HFFc6 (cell line): Measurements from ENCODE around the gene COQ6. TPM values are rescaled to one million over a fixed set of nuclear protein-coding genes. Genes with fewer than 3 reads are reported as not detected.
A peak's percentile ranks its signal among the peaks of the same experiment; 100 is the strongest.
"Not testable (repeated sequence)": the region's sequence is repeated elsewhere in the genome, so short reads cannot be mapped to it uniquely, and the experiment has no call there.

Source experiments
- DNase-seq: peaks from one replicate; pipeline ENCODE4 v3.0.0-alpha.2; 2018
- H3K27ac Mint-ChIP-seq: 2 replicates; pipeline ENCODE4 v1.8.0; 2020; ENCODE audit warnings: mild to moderate bottlenecking, mixed read lengths
- H3K27me3 Mint-ChIP-seq: 2 replicates; pipeline ENCODE4 v1.8.0; 2021; ENCODE audit warnings: mild to moderate bottlenecking, moderate library complexity, mixed read lengths; ENCODE audit not compliant: insufficient read depth
- H3K36me3 Mint-ChIP-seq: 2 replicates; pipeline ENCODE4 v1.8.0; 2021; ENCODE audit warnings: low read depth, mixed read lengths
- H3K4me1 Mint-ChIP-seq: 2 replicates; pipeline ENCODE4 v1.8.0; 2020; ENCODE audit warnings: low read depth, mixed read lengths
- H3K4me3 Mint-ChIP-seq: 2 replicates; pipeline ENCODE4 v1.8.0; 2020; ENCODE audit warnings: mild to moderate bottlenecking, moderate library complexity, mixed read lengths
- H3K9me3 Mint-ChIP-seq: 2 replicates; pipeline ENCODE4 v1.8.0; 2020; ENCODE audit warnings: mild to moderate bottlenecking, mixed read lengths
- total RNA-seq, 6 experiments: library from RNA; stranded (reverse); fragmentation: NEBNext Ultra II Directional; extraction: Animal tissue kit (Norgen Biotek cat#: 25700); gene quantifications; 2 replicates in 1 of 6; 3 replicates in 5 of 6; pipeline ENCODE4 v1.2.3, GENCODE V29; 2021
- TF ChIP-seq, protein P1 (sequence below): fragments of 200-600 bp; sonication (generic); IDR thresholded peaks from 2 replicates; pipeline ENCODE4 v1.5.0; 2021; ENCODE audit warnings: antibody characterized with exemption, mild to moderate bottlenecking

The COQ6 gene
- total RNA-seq, 6 experiments from 2014 or later = 17.8 to 22.1 (median 20.7) TPM

- Mint-ChIP-seq H3K4me1 (peaks cover 17% of the 10 kb centered on the region), H3K27ac (peak overlapping the region; percentile 43; the same call in 1 of the 2 replicates), H3K9me3 (no peaks in the 10 kb centered on the region), H3K4me3 (no peak overlapping the region), H3K27me3 (no peaks in the 10 kb centered on the region; the same call in 1 of the 2 replicates), H3K36me3 (no peaks in the 10 kb centered on the region)
- DNase-seq = peak; percentile 7
- TF ChIP-seq, protein P1, sequence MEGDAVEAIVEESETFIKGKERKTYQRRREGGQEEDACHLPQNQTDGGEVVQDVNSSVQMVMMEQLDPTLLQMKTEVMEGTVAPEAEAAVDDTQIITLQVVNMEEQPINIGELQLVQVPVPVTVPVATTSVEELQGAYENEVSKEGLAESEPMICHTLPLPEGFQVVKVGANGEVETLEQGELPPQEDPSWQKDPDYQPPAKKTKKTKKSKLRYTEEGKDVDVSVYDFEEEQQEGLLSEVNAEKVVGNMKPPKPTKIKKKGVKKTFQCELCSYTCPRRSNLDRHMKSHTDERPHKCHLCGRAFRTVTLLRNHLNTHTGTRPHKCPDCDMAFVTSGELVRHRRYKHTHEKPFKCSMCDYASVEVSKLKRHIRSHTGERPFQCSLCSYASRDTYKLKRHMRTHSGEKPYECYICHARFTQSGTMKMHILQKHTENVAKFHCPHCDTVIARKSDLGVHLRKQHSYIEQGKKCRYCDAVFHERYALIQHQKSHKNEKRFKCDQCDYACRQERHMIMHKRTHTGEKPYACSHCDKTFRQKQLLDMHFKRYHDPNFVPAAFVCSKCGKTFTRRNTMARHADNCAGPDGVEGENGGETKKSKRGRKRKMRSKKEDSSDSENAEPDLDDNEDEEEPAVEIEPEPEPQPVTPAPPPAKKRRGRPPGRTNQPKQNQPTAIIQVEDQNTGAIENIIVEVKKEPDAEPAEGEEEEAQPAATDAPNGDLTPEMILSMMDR = no peak
These were observed 27.8 kb downstream of the COQ6 start for GRCh38 chr14:73977896-73978295.

GRCh38 chr14:73988065-73988464 lies 38.0 kb downstream of the COQ6 start:
- Mint-ChIP-seq H3K27me3 (no peaks in the 10 kb centered on the region), H3K9me3 (no peaks in the 10 kb centered on the region), H3K4me1 (no peaks in the 10 kb centered on the region), H3K4me3 (no peak overlapping the region), H3K36me3 (peaks cover 15% of the 10 kb centered on the region; the same call in 1 of the 2 replicates), H3K27ac (no peak overlapping the region)
- TF ChIP-seq, protein P1 = no peak
- DNase-seq = no peak

GRCh38 chr14:73988656-73989055 lies 38.6 kb downstream of the COQ6 start:
- not testable (repeated sequence) for H3K4me3 Mint-ChIP-seq, DNase-seq, H3K9me3 Mint-ChIP-seq, H3K4me1 Mint-ChIP-seq, H3K27me3 Mint-ChIP-seq, H3K27ac Mint-ChIP-seq
- peaks cover 15% of the 10 kb centered on the region; the same call in 1 of the 2 replicates for H3K36me3 Mint-ChIP-seq

- no peak for DNase-seq
These were observed 41.0 kb downstream of the COQ6 start for GRCh38 chr14:73991092-73991491.

GRCh38 chr14:73994926-73995325 lies 44.8 kb downstream of the COQ6 start:
- H3K27ac Mint-ChIP-seq, DNase-seq, H3K27me3 Mint-ChIP-seq, H3K36me3 Mint-ChIP-seq, H3K9me3 Mint-ChIP-seq, H3K4me3 Mint-ChIP-seq, H3K4me1 Mint-ChIP-seq: not testable (repeated sequence)

More at GRCh38 chr14:73991092-73991491, 41.0 kb downstream of the COQ6 start:
- H3K4me1 Mint-ChIP-seq = no peaks in the 10 kb centered on the region
- no peaks in the 10 kb centered on the region for H3K9me3 Mint-ChIP-seq
- TF ChIP-seq, protein P1 = no peak
- no peak overlapping the region for H3K4me3 Mint-ChIP-seq
- H3K27ac Mint-ChIP-seq = no peak overlapping the region
- H3K36me3 Mint-ChIP-seq = peaks cover 4% of the 10 kb centered on the region; the same call in 1 of the 2 replicates
- no peaks in the 10 kb centered on the region for H3K27me3 Mint-ChIP-seq

- Mint-ChIP-seq H3K36me3 (no peaks in the 10 kb centered on the region), H3K27ac (no peak overlapping the region), H3K9me3 (no peaks in the 10 kb centered on the region), H3K27me3 (no peaks in the 10 kb centered on the region), H3K4me3 (no peak overlapping the region), H3K4me1 (no peaks in the 10 kb centered on the region)
- TF ChIP-seq, protein P1 = no peak
- no peak for DNase-seq
These were observed 45.9 kb downstream of the COQ6 start for GRCh38 chr14:73995977-73996378.

GRCh38 chr14:73996731-73997107 lies 46.6 kb downstream of the COQ6 start:
- no peak overlapping the region for H3K27ac Mint-ChIP-seq
- TF ChIP-seq, protein P1 = no peak
- H3K9me3 Mint-ChIP-seq = no peaks in the 10 kb centered on the region
- H3K4me3 Mint-ChIP-seq = no peak overlapping the region
- no peaks in the 10 kb centered on the region for H3K27me3 Mint-ChIP-seq
- H3K4me1 Mint-ChIP-seq = no peaks in the 10 kb centered on the region
- no peaks in the 10 kb centered on the region for H3K36me3 Mint-ChIP-seq
- no peak for DNase-seq
